HG03103 (cell line): Measurements from ENCODE around the gene CNTF.

ENCODE experiments used
- ATAC-seq: cut with Tn5 transposase; IDR thresholded peaks from one replicate; pipeline ENCODE4 v1.9.1; 2021; ENCODE audit warnings: low read depth; ENCODE audit not compliant: unreplicated experiment

Gene CNTF

DNA sequence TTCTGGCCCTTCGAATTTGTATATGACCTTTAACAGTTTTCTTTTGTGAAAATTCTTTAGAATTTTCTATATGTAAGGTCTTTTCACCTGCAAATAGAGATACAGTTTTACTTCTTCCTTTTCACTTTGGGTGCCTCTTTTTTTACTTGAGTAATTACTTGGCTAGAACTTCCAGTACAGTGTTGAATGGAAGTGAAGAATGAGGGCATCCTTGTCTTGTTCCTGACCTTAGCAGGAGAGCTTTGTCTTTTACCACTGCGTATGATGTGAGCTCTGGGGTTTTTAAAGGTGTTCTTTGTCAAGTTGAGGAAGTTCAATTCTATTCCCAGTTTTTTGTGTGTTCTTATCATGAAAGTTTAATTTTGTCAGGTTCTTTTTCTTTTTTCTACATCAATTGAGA, 22.0 kb upstream of the CNTF start:
- ATAC-seq: no peak

GRCh38 chr11:58606930-58607714, 15.3 kb upstream of the CNTF start:
- ATAC-seq: no peak

DNA sequence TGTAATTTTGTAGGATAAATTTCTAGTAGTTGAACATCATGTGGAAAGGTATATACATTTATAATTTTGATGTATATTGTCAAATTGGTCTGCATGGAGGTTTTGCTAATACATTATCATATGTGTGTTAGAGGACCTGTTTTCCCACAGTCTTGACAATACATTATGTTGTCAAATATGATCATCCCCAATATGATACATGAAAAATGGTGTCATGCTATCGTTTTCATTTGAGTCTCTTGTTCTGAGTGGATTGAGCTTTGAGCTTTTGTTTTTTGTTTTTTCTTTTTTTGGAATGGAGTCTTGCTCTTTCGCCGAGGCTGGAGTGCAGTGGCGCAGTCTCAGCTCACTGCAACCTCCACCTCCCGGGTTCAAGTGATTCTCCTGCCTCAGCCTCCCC, 14.1 kb upstream of the CNTF start:
- ATAC-seq: no peak

GRCh38 chr11:58609723-58610122, 12.7 kb upstream of the CNTF start:
- ATAC-seq: no peak

- ATAC-seq: no peak
Measured at GRCh38 chr11:58613228-58613627, 9.2 kb upstream of the CNTF start.

- no peak for ATAC-seq
Measured at GRCh38 chr11:58615559-58615958, 6.9 kb upstream of the CNTF start.

GRCh38 chr11:58616594-58616993, 5.9 kb upstream of the CNTF start:
- no peak for ATAC-seq

DNA sequence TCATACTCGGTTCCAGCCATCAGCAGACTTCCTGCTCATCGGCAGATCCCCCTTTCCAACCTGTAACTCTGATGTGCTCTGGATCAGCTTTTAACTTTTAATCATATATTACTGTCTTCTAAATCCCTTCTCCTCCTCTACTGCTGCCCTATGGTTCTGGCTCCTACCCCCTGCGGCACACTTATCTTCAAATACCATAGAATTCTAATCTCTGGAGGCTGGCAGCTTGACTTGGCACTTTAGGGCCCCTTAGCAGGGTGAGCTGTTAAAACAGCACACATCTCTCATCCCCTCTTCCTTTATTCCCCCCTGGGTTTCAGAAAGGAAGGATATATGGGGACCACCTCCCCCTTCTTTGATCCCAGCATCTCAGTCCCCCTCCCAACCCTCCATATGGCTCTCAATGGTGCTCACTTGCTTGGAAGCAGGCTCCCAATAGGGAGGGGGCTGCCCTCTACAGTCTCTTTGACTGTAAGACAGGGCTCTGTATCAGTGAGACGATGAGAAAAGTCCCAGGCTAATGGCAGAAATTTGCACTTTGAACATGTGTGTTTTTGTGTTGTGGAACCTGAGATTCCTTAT, 4.4 kb upstream of the CNTF start:
- no peak for ATAC-seq

DNA sequence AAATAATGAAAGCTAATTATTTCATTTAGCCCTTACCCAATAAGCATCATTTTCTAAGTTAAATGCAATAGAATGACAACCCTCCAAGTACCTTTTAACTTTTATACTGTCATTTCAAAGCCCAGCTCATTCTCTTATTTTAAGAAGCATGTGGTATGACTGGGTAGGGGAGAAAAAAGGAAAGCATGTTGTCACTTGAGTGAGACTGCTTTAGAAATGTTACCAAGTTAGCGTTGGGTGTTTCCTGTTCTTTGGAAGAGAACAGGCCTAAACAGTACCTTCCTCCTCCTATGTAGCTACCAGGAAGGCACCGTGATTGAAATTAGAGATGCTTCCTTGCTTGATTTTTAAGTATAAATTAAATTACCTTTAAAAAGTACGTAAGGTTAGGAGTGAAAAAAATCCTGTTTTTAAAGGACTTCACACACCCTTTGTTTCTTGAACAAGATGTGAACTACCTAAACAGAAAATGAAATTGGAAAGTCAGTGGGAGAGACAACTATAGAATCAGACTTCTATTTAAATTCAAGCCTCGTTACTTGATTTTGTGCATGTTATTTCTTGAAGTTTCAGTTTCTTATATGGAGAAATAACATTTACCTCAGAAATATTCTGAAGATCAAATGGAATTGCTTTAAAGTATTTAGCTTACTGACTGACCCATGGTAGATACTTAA, 741 bp upstream of the CNTF start:
- no peak for ATAC-seq

GRCh38 chr11:58625086-58625485, 2.6 kb downstream of the CNTF start:
- ATAC-seq: no peak

DNA sequence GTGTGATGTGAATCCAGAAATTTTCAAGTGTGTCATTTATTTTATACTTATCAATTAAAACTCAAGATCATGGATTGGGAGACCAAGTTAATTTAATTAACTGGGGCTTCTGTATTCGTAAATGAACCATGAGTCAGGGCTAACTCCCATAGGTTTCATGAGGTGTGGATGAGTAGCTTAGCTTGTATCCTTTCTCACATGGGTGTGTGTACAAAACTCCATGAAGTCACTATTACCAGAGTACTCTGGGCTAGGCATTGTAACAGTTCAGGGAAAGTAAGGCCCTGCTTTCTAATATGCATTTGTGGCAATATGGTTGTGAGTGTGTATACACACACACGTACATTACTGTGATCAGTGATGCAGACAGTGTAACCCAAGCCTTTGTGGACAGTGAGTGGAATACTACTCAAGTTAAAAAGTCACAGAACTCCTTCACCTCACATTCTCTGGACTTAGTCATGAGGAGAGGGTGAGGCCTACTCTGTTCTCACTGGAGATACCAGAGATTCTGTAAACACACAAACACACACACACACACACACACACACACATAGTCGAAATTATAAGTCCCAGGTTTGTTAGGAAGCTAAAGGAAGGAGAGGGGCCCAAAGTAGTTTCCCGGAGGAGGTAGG, 3.5 kb downstream of the CNTF start:
- no peak for ATAC-seq

GRCh38 chr11:58626934-58627483, 4.5 kb downstream of the CNTF start:
- no peak for ATAC-seq

- ATAC-seq: no peak
Measured at GRCh38 chr11:58628446-58628845, 6.0 kb downstream of the CNTF start.

- no peak for ATAC-seq
Measured at GRCh38 chr11:58629857-58630256, 7.4 kb downstream of the CNTF start.

GRCh38 chr11:58631378-58631777, 8.9 kb downstream of the CNTF start:
- ATAC-seq: no peak

DNA sequence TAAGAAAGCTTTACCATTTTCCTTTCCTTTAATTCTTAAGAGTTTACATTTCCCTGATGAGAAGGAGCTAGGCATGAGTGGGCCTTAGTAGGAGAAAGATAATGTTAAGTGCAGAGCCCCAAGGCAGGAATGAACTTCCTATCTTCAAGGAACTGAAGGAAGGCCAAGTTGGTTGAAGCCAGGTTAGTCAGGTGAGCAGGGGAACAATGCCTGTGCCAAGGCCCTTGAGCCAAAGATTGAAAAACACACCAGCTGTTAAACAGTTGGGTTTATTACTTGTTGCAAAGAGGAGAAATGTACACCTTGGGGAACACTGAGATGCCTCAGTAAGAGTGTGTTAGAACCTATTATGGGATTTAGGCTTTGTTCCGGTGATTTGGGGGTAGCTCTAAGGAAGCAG, 10.0 kb downstream of the CNTF start:
- no peak for ATAC-seq

- ATAC-seq: no peak
Measured at GRCh38 chr11:58636587-58636986, 14.1 kb downstream of the CNTF start.

DNA sequence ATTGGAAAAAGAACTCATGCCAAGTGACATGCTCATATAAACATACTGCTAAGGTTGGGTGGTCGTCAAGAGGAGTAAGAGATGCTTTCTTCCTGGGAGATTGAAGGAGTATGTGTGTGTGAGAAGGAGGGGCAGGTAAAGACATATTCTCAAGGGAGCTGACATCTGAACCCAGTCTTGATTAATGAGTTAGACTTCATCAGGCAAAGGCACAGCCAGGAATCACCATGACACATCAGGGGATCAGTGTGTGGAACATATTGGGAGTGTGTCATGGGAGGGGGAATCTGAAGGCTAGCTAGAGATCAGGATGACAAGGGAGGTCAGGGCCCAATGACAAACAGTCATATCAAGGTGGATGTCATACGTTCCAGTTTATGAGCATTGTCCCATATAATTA, 14.9 kb downstream of the CNTF start:
- no peak for ATAC-seq

- ATAC-seq: no peak
Measured at GRCh38 chr11:58639103-58639502, 16.6 kb downstream of the CNTF start.

DNA sequence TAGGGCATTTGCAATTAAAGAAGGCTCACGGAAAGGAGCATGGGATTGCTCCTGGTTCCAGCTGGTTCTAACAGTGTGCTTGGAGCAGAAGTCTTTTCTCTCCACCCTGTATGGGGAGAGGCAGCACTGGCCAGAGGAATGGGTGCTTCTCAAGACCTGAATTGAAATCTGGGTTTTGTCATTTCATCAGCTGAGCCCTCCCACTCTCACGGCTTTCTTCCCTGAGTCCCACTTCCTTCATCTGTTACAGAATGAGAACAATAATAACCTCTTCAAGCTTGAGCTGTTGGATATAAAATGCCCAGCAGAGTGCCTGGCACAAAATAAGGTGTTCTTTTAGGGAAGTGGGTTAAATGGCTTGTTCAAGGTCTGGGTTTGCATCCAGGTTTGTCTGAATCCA, 17.2 kb downstream of the CNTF start:
- ATAC-seq: no peak

DNA sequence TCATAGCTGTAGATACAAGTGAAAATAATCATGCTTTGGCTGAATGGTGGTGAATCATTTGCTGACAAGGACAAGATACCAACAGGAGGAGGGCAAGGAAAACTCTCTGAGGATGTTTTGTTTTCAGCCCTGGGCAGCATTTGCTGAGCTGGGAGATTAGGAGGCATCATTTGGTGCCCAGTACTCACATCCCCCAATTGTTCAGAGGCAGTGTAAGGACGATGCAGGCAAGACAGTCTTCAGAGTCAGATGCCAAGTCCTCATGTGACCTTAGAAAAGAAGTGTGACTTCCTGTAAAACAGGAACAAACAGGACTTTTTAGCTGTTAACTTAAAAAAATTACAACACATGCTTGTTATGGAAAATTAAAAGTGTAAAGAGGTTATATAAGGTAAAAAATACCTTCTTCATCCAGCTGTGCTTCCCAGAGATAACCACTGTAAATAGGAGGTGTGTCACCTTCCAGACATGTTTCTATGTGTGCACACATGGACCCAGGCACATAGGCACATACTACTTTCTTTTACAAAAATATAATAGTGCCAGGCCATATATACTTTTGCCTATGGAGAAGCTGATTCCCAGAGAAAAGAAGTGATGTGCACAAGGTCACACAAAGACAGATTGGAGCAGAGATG, 18.0 kb downstream of the CNTF start:
- ATAC-seq: no peak
